IMR-90 (cell line): ENCODE measurements around the gene SYTL2. TPM values are rescaled to one million over a fixed set of nuclear protein-coding genes. Genes with fewer than 3 reads are reported as not detected.

ENCODE experiments used
- ATAC-seq: fragments of 200-7000 bp; cut with Tn5 transposase; 2 replicates; pipeline ENCODE4 v1.9.1; 2020; ENCODE audit warnings: low read depth, mild to moderate bottlenecking, moderate library complexity
- BruUV-seq: library from RNA; stranded (reverse); fragments of 400-500 nt; replicated peaks from 2 replicates; lab custom pipeline; 2021; lab: Mats Ljungman, UMichigan
- CTCF ChIA-PET: fragments of 300-600 bp; formaldehyde crosslinking; extraction: SDS; loops from one replicate; lab custom pipeline; 2021; ENCODE audit warnings: antibody characterized with exemption; lab: Yijun Ruan, JAX
- POLR2A ChIA-PET: fragments of 300-600 bp; sonication (Branson Sonifier 250); formaldehyde crosslinking; loops from one replicate; lab custom pipeline; 2022; ENCODE audit warnings: antibody characterized with exemption; ENCODE audit not compliant: unreplicated experiment; lab: Charles Lee
- DNase-seq: peaks from one replicate; pipeline ENCODE4 v3.0.0; 2013
- H2AFZ ChIP-seq: replicated peaks from 2 replicates; pipeline ENCODE3; 2013; ENCODE audit warnings: low read length, mild to moderate bottlenecking; ENCODE audit not compliant: poor library complexity
- H2AK5ac ChIP-seq: 2 replicates; pipeline ENCODE4 v1.6.1; 2013; ENCODE audit warnings: low read depth, low read length, inconsistent platforms
- H2AK9ac ChIP-seq: replicated peaks from 2 replicates; pipeline ENCODE3; 2013; ENCODE audit warnings: mild to moderate bottlenecking, low read depth, low read length, moderate library complexity; ENCODE audit not compliant: poor library complexity
- H2BK120ac ChIP-seq: 2 replicates; pipeline ENCODE4 v1.6.1; 2013; ENCODE audit warnings: low read depth, low read length, inconsistent platforms
- H2BK15ac ChIP-seq: 3 replicates; pipeline ENCODE4 v1.6.1; 2013; ENCODE audit warnings: low read depth, low read length, inconsistent platforms
- H2BK20ac ChIP-seq: 2 replicates; pipeline ENCODE4 v1.6.1; 2013; ENCODE audit warnings: low read depth, mild to moderate bottlenecking, inconsistent platforms, low read length, moderate library complexity
- H2BK5ac ChIP-seq: 2 replicates; pipeline ENCODE4 v1.6.1; 2013; ENCODE audit warnings: mild to moderate bottlenecking, low read depth, low read length, inconsistent platforms; ENCODE audit not compliant: poor library complexity, severe bottlenecking
- H3K14ac ChIP-seq: replicated peaks from 2 replicates; pipeline ENCODE4 v1.6.1; 2013; ENCODE audit warnings: low read depth, low read length, inconsistent platforms
- H3K18ac ChIP-seq: 2 replicates; pipeline ENCODE4 v1.6.1; 2013; ENCODE audit warnings: low read depth, low read length, control low read depth
- H3K23ac ChIP-seq: 2 replicates; pipeline ENCODE4 v1.6.1; 2013; ENCODE audit warnings: low read depth, low read length, inconsistent platforms
- H3K27ac ChIP-seq: 2 replicates; pipeline ENCODE4 v1.5.1; 2013; ENCODE audit warnings: mild to moderate bottlenecking, control low read depth, low read length; ENCODE audit not compliant: insufficient read depth
- H3K27me3 ChIP-seq: 2 replicates; pipeline ENCODE4 v1.6.1; 2013; ENCODE audit warnings: low read length; ENCODE audit not compliant: control insufficient read depth, insufficient read depth
- H3K36me3 ChIP-seq: 2 replicates; pipeline ENCODE4 v1.6.1; 2013; ENCODE audit warnings: low read length, mixed read lengths; ENCODE audit not compliant: control insufficient read depth, insufficient read depth
- H3K4ac ChIP-seq: 2 replicates; pipeline ENCODE4 v1.6.1; 2013; ENCODE audit warnings: low read depth, low read length, inconsistent platforms
- H3K4me1 ChIP-seq: 2 replicates; pipeline ENCODE4 v1.6.1; 2013; ENCODE audit warnings: low read length, mixed read lengths; ENCODE audit not compliant: control insufficient read depth, insufficient read depth
- H3K4me2 ChIP-seq: 2 replicates; pipeline ENCODE4 v1.6.1; 2013; ENCODE audit warnings: low read depth, mild to moderate bottlenecking, control low read depth, low read length, moderate library complexity
- H3K4me3 ChIP-seq: 2 replicates; pipeline ENCODE4 v1.5.1; 2013; ENCODE audit warnings: low read depth, mild to moderate bottlenecking, control low read depth, low read length, moderate library complexity; ENCODE audit not compliant: insufficient read depth
- H3K56ac ChIP-seq: 2 replicates; pipeline ENCODE4 v1.6.1; 2013; ENCODE audit warnings: low read length, inconsistent platforms; ENCODE audit not compliant: insufficient read depth; ENCODE audit errors: extremely low read depth
- H3K79me1 ChIP-seq, 2 experiments: 2 replicates each; pipeline ENCODE4 v1.6.1; 2013; ENCODE audit warnings: low read length in 2 of 2, inconsistent platforms in 1 of 2, low read depth in 1 of 2
- H3K9ac ChIP-seq: 2 replicates; pipeline ENCODE4 v1.6.1; 2013; ENCODE audit warnings: low read depth, low read length, control low read depth
- H3K9me1 ChIP-seq: 2 replicates; pipeline ENCODE4 v1.6.1; 2013; ENCODE audit warnings: low read length, inconsistent platforms; ENCODE audit not compliant: insufficient read depth
- H3K9me3 ChIP-seq: 2 replicates; pipeline ENCODE4 v1.6.1; 2013; ENCODE audit warnings: low read length; ENCODE audit not compliant: control insufficient read depth, insufficient read depth
- H4K20me1 ChIP-seq: 2 replicates; pipeline ENCODE4 v1.6.1; 2013; ENCODE audit warnings: low read length, inconsistent platforms; ENCODE audit not compliant: insufficient read depth
- H4K5ac ChIP-seq: 2 replicates; pipeline ENCODE4 v1.6.1; 2013; ENCODE audit warnings: mild to moderate bottlenecking, low read depth, low read length, control low read depth
- H4K8ac ChIP-seq, 2 experiments: 2 replicates each; pipeline ENCODE4 v1.6.1; 2013; ENCODE audit warnings: low read depth in 2 of 2, low read length in 2 of 2, control low read depth in 1 of 2, inconsistent platforms in 1 of 2
- H4K91ac ChIP-seq: 2 replicates; pipeline ENCODE4 v1.6.1; 2013; ENCODE audit warnings: low read depth, low read length, inconsistent platforms; ENCODE audit not compliant: insufficient read depth
- BHLHE40 ChIP-seq: fragments of 150-350 bp; IDR thresholded peaks from 2 replicates; pipeline ENCODE4 v1.6.1; 2016; ENCODE audit warnings: mild to moderate bottlenecking, low read depth, low read length
- CEBPB ChIP-seq: IDR thresholded peaks from 2 replicates; pipeline ENCODE4 v1.6.1; 2012; ENCODE audit warnings: low read depth, low read length, improper control_type of control experiment
- CTCF ChIP-seq: conservative IDR thresholded peaks from 2 replicates; pipeline ENCODE4 v1.5.1; 2012; ENCODE audit warnings: mild to moderate bottlenecking, low read depth, low read length, improper control_type of control experiment
- FOS ChIP-seq: fragments of 150-350 bp; IDR thresholded peaks from 2 replicates; pipeline ENCODE4 v1.6.1; 2016; ENCODE audit warnings: low read depth, low read length
- MAZ ChIP-seq: IDR thresholded peaks from 2 replicates; pipeline ENCODE4 v1.6.1; 2012; ENCODE audit warnings: low read depth, mild to moderate bottlenecking, low read length, improper control_type of control experiment, moderate library complexity, borderline replicate concordance
- MXI1 ChIP-seq: IDR thresholded peaks from 2 replicates; pipeline ENCODE4 v1.6.1; 2012; ENCODE audit warnings: low read depth, mild to moderate bottlenecking, low read length, moderate library complexity, borderline replicate concordance
- RFX5 ChIP-seq: IDR thresholded peaks from 2 replicates; pipeline ENCODE4 v1.8.0; 2012; ENCODE audit warnings: low read depth, mild to moderate bottlenecking, low read length, moderate library complexity
- SMC3 ChIP-seq: fragments of 150-350 bp; IDR thresholded peaks from 2 replicates; pipeline ENCODE4 v1.6.1; 2016; ENCODE audit warnings: low read depth, mild to moderate bottlenecking, antibody characterized with exemption, low read length, moderate library complexity
- USF2 ChIP-seq: fragments of 150-350 bp; IDR thresholded peaks from 2 replicates; pipeline ENCODE4 v1.6.1; 2017; ENCODE audit warnings: mild to moderate bottlenecking, antibody characterized with exemption, low read length, low read depth
- WGBS, 2 experiments: methylation state at CpG; one replicate each; pipeline versions ENCODE4 v1.1.5 to v1.1.7; 2013; ENCODE audit warnings: missing lambda C conversion rate in 2 of 2; ENCODE audit not compliant: insufficient read length in 1 of 2; ENCODE audit errors: extremely low coverage in 2 of 2; 5-methylcytosine and 5-hydroxymethylcytosine counted together
- dilution Hi-C: fragments of 300-500 bp; cut with HindIII; formaldehyde crosslinking; loops from one replicate; pipeline ENCODE4 v1.14.3; 2018; ENCODE audit warnings: low sequenced_read_pairs; ENCODE audit not compliant: unreplicated experiment
- in situ Hi-C: fragments of 300-500 bp; cut with MboI; formaldehyde crosslinking; loops from 3 replicates; pipeline ENCODE4 v1.14.3; 2019; ENCODE audit warnings: low sequenced_read_pairs, inconsistent platforms, mixed read lengths
- intact Hi-C: fragments of 100-400 bp; cut with micrococcal nuclease; formaldehyde crosslinking; loops from 2 replicates; pipeline ENCODE4 v1.10.0; 2022
- polyA plus RNA-seq, 3 experiments: library from polyadenylated mRNA; depleted of rRNA; stranded (reverse); fragments of >200 nt; gene quantifications; 2 replicates each; pipeline ENCODE4 v1.2.3, GENCODE V29; 2012; ENCODE audit warnings: low replicate concordance in 1 of 3
- total RNA-seq: library from RNA; depleted of rRNA; stranded (reverse); fragments of >200 nt; gene quantifications from 2 replicates; pipeline ENCODE4 v1.2.3, GENCODE V29; 2012

Gene SYTL2
- total and polyA plus RNA-seq, 2 of the 4 experiments (the other 2 are of a cell fraction) = 45.2 to 70.0 TPM

- in situ Hi-C loops = no loop called here
- TF ChIP-seq USF2 = no peak
- TF ChIP-seq CTCF = no peak
- TF ChIP-seq BHLHE40 = no peak
- TF ChIP-seq CEBPB = no peak
- no peak for TF ChIP-seq MAZ
- no peak for TF ChIP-seq MXI1
- no peak for TF ChIP-seq FOS
- TF ChIP-seq SMC3 = no peak
- TF ChIP-seq RFX5 = no peak
- Histone ChIP-seq H3K4me3 (no peak overlapping the region), H3K14ac (no peak overlapping the region), H3K4ac (no peak overlapping the region), H4K20me1 (no peaks in the 10 kb centered on the region), H3K4me1 (peaks cover 2% of the 10 kb centered on the region), H3K9me3 (no peaks in the 10 kb centered on the region), H3K79me1 (peaks cover 8 to 11% of the 10 kb centered on the region in 2 experiments), H3K56ac (no peak overlapping the region), H3K4me2 (no peak overlapping the region), H4K8ac (no peak overlapping the region), H2AK5ac (no peak overlapping the region), H3K36me3 (0 out of 2 replicates have a peak, but pooled peaks cover 1% of the 10 kb centered on the region), H3K18ac (no peak overlapping the region), H3K27ac (no peak overlapping the region), H2BK20ac (no peak overlapping the region), H2BK120ac (no peak overlapping the region), H2BK5ac (no peak overlapping the region), H4K91ac (no peak overlapping the region), H4K5ac (no peak overlapping the region), H3K27me3 (no peaks in the 10 kb centered on the region), H3K9ac (no peak overlapping the region), H2AFZ (no peak overlapping the region), H2BK15ac (no peak overlapping the region), H3K9me1 (peaks cover 3% of the 10 kb centered on the region; the same call in 1 of the 2 replicates), H3K23ac (no peak overlapping the region), H2AK9ac (no peak overlapping the region)
- DNase-seq = no peak
- POLR2A ChIA-PET = no interaction called here
- WGBS, 2 experiments = 100% methylated on average over 2 of the region's 4 CpGs; no CpG with 5 or more reads in 1 of the 2 experiments
- no peak for ATAC-seq
- BruUV-seq = no TSS peak
- dilution Hi-C loops = no loop called here
- intact Hi-C loops = no loop called here
- CTCF ChIA-PET = no interaction called here
Measured at GRCh38 chr11:85798361-85798760, 12.6 kb downstream of the SYTL2 start.
